ENCODE measurements around the gene COMT.

GRCh38 chr22:20017622-20017958 lies 76.0 kb downstream of the COMT start:
- TF ChIP-seq CTCF (IDR thresholded peaks at IDR 0.05): no peak
- TF ChIP-seq POLR2A (IDR thresholded peaks at IDR 0.05): no peak

All from Peyer's patch (tissue), 4 donors.